HG03432 (cell line): ENCODE results near the gene PRAC1.

ENCODE experiments used
- ATAC-seq: cut with Tn5 transposase; IDR thresholded peaks from one replicate; pipeline ENCODE4 v1.9.1; 2021; ENCODE audit warnings: mild to moderate bottlenecking, moderate library complexity; ENCODE audit not compliant: unreplicated experiment

The PRAC1 gene

GRCh38 chr17:48747445-48748363 is 25.4 kb upstream of the PRAC1 start:
- ATAC-seq: no peak

- no peak for ATAC-seq
Measured at GRCh38 chr17:48746916-48747444, 24.7 kb upstream of the PRAC1 start.

GRCh38 chr17:48745381-48746275 is 23.3 kb upstream of the PRAC1 start:
- no peak for ATAC-seq

GRCh38 chr17:48740537-48740936 is 18.2 kb upstream of the PRAC1 start:
- no peak for ATAC-seq

- ATAC-seq: no peak
Measured at GRCh38 chr17:48738803-48739526, 16.6 kb upstream of the PRAC1 start.

GRCh38 chr17:48738424-48738802 is 16.1 kb upstream of the PRAC1 start:
- ATAC-seq: no peak

- ATAC-seq: no peak
Measured at GRCh38 chr17:48737330-48738043, 15.2 kb upstream of the PRAC1 start.

- no peak for ATAC-seq
Measured at GRCh38 chr17:48735062-48735351, 12.7 kb upstream of the PRAC1 start.

- ATAC-seq: no peak
Measured at GRCh38 chr17:48734333-48735061, 12.2 kb upstream of the PRAC1 start.

GRCh38 chr17:48733632-48734328 is 11.5 kb upstream of the PRAC1 start:
- no peak for ATAC-seq

- no peak for ATAC-seq
Measured at GRCh38 chr17:48732688-48733629, 10.6 kb upstream of the PRAC1 start.

GRCh38 chr17:48731355-48731754 is 9.0 kb upstream of the PRAC1 start:
- ATAC-seq: no peak

- ATAC-seq: no peak
Measured at GRCh38 chr17:48730240-48730550, 7.9 kb upstream of the PRAC1 start.

- ATAC-seq: no peak
Measured at GRCh38 chr17:48729335-48730239, 7.3 kb upstream of the PRAC1 start.

GRCh38 chr17:48728232-48729231 is 6.2 kb upstream of the PRAC1 start, which contains the start of gene HOXB13:
TSS of gene HOXB13 (minus strand) at chr17:48728750. CDS start at chr17:48728593, 157 bp downstream.
- no peak for ATAC-seq
